Sigmoid colon (tissue), 7 donors: ENCODE data around the gene BHLHE23. TPM values are rescaled to one million over a fixed set of nuclear protein-coding genes. Genes with fewer than 3 reads are reported as not detected.

Experiments used
- DNase-seq: peaks from one replicate; pipeline ENCODE4 v3.0.0-alpha.2; 2019
- H3K27ac ChIP-seq, 4 donors: fragments of 200-600 bp; sonication (generic); one replicate each; pipeline ENCODE4 v1.5.1; 2016 to 2019; ENCODE audit warnings: mild to moderate bottlenecking in 1 of 4
- H3K27me3 ChIP-seq, 3 donors: fragments of 200-600 bp; sonication (generic); one replicate each; pipeline ENCODE4 v1.5.1; 2019; ENCODE audit warnings: mild to moderate bottlenecking in 1 of 3
- H3K36me3 ChIP-seq, 4 donors: fragments of 200-600 bp; sonication (generic); one replicate each; pipeline ENCODE4 v1.5.1; 2016 to 2019
- H3K4me1 ChIP-seq, 4 donors: fragments of 200-600 bp; sonication (generic); one replicate each; pipeline ENCODE4 v1.5.1; 2017 to 2019
- H3K4me3 ChIP-seq, 4 donors: fragments of 200-600 bp; sonication (generic); one replicate each; pipeline ENCODE4 v1.5.1; 2017 to 2019; ENCODE audit warnings: mild to moderate bottlenecking in 2 of 4, moderate library complexity in 1 of 4
- H3K9me3 ChIP-seq, 4 donors: fragments of 200-600 bp in 3 of 4; sonication (generic) in 3 of 4; one replicate each; pipeline versions ENCODE4 v1.5.1 to v1.6.1; 2013 to 2019
- CTCF ChIP-seq, 4 experiments: fragments of 450-650 bp in 3 of 4; fragments of 200-600 bp in 1 of 4; IDR thresholded peaks; one replicate each; pipeline ENCODE4 v1.5.1; 2016 to 2019; ENCODE audit warnings: antibody characterized with exemption in 4 of 4, mild to moderate bottlenecking in 3 of 4, moderate library complexity in 2 of 4
- EP300 ChIP-seq, 4 donors: sonication (generic); formaldehyde crosslinking; IDR thresholded peaks; one replicate each; pipeline ENCODE4 v1.6.1; 2017; ENCODE audit warnings: antibody characterized with exemption in 4 of 4
- POLR2A ChIP-seq, 2 donors: fragments of 450-650 bp; IDR thresholded peaks; one replicate each; pipeline ENCODE4 v1.6.1; 2016; ENCODE audit warnings: antibody characterized with exemption in 2 of 2, mild to moderate bottlenecking in 2 of 2, moderate library complexity in 2 of 2
- POLR2AphosphoS5 ChIP-seq, 4 donors: sonication (generic); formaldehyde crosslinking; IDR thresholded peaks; one replicate each; pipeline ENCODE4 v1.6.1; 2017; ENCODE audit warnings: antibody characterized with exemption in 4 of 4
- WGBS, 2 donors: extraction: QIAGEN DNeasy Blood & Tissue Kit; methylation state at CpG; one replicate each; pipeline ENCODE4 v1.1.7; 2013; 5-methylcytosine and 5-hydroxymethylcytosine counted together
- intact Hi-C: fragments of 100-400 bp; cut with DNase I; formaldehyde crosslinking; loops from one replicate; pipeline ENCODE4 v1.15.1; 2023
- polyA plus RNA-seq, 3 donors: library from polyadenylated mRNA; stranded (reverse); fragments of 200-250 nt; gene quantifications; one replicate each; pipeline ENCODE4 v1.2.3, GENCODE V29; 2013
- total RNA-seq, 4 donors: library from RNA; depleted of rRNA; stranded (reverse); fragments of >200 nt; gene quantifications; one replicate each; pipeline ENCODE4 v1.1.0, GENCODE V29; 2016
- donor health status: healthy with polysubstance abuse.
- donor health status: Bipolar disorder and iron deficiency.
- donor health status: healthy.

Gene BHLHE23
- total and polyA plus RNA-seq, 7 donors, result not detected

GRCh38 chr20:62984666-62985443, 21.9 kb downstream of the BHLHE23 start:
- intact Hi-C loops, result no loop called here
- WGBS, 2 donors, result 75 to 80% methylated on average over 18 of the region's 18 CpGs

GRCh38 chr20:62983210-62983609, 23.6 kb downstream of the BHLHE23 start:
- Histone ChIP-seq H3K4me3 (no peak overlapping the region), H3K4me1 (peaks cover 0 to 5% (median 0%) of the 10 kb centered on the region in 4 donors), H3K27ac (no peak overlapping the region), H3K36me3 (no peaks in the 10 kb centered on the region), H3K27me3 (peaks cover 11 to 88% (median 52%) of the 10 kb centered on the region in 3 donors), H3K9me3 (no peaks in the 10 kb centered on the region)
- TF ChIP-seq POLR2AphosphoS5 (IDR thresholded peaks at IDR 0.05) (no peak), CTCF (IDR thresholded peaks at IDR 0.05) (no peak), EP300 (IDR thresholded peaks at IDR 0.05) (no peak), POLR2A (IDR thresholded peaks at IDR 0.05) (no peak)
- intact Hi-C loops, result no loop called here
- 65 to 84% methylated on average over 6 of the region's 6 CpGs for WGBS, 2 donors
- no peak for DNase-seq

More at GRCh38 chr20:62984666-62985443, 21.9 kb downstream of the BHLHE23 start:
- no peak overlapping the region for H3K27ac ChIP-seq
- TF ChIP-seq CTCF (IDR thresholded peaks at IDR 0.05), result no peak
- TF ChIP-seq POLR2A (IDR thresholded peaks at IDR 0.05), result no peak
- TF ChIP-seq POLR2AphosphoS5 (IDR thresholded peaks at IDR 0.05), result no peak
- TF ChIP-seq EP300 (IDR thresholded peaks at IDR 0.05), result no peak
- no peak overlapping the region for H3K4me3 ChIP-seq
- H3K36me3 ChIP-seq, result no peaks in the 10 kb centered on the region
- no peak for DNase-seq
- H3K9me3 ChIP-seq, result no peaks in the 10 kb centered on the region
- H3K27me3 ChIP-seq, result peaks cover 11 to 81% (median 43%) of the 10 kb centered on the region in 3 donors
- peaks cover 0 to 5% (median 0%) of the 10 kb centered on the region in 4 donors for H3K4me1 ChIP-seq

- WGBS, 2 donors, result 58 to 62% methylated on average over 21 of the region's 21 CpGs
Observed at GRCh38 chr20:62982124-62983075, 24.4 kb downstream of the BHLHE23 start.

GRCh38 chr20:62980970-62981369, 25.8 kb downstream of the BHLHE23 start:
- WGBS, 2 donors, result 22 to 41% methylated on average over 27 to 28 of the region's 28 CpGs
- Histone ChIP-seq H3K27ac (no peak overlapping the region), H3K4me3 (no peak overlapping the region), H3K36me3 (no peaks in the 10 kb centered on the region), H3K4me1 (peaks cover 0 to 5% (median 0%) of the 10 kb centered on the region in 4 donors), H3K27me3 (peaks cover 19 to 95% (median 72%) of the 10 kb centered on the region in 3 donors), H3K9me3 (no peaks in the 10 kb centered on the region)
- DNase-seq, result no peak
- no peak for TF ChIP-seq POLR2A (IDR thresholded peaks at IDR 0.05)
- TF ChIP-seq EP300 (IDR thresholded peaks at IDR 0.05), result no peak
- no peak for TF ChIP-seq CTCF (IDR thresholded peaks at IDR 0.05)
- no peak for TF ChIP-seq POLR2AphosphoS5 (IDR thresholded peaks at IDR 0.05)
- intact Hi-C loops, result no loop called here

More at GRCh38 chr20:62982124-62983075, 24.4 kb downstream of the BHLHE23 start:
- intact Hi-C loops, result no loop called here
- Histone ChIP-seq H3K9me3 (no peaks in the 10 kb centered on the region), H3K27ac (no peak overlapping the region), H3K4me3 (no peak overlapping the region), H3K4me1 (peaks cover 0 to 5% (median 0%) of the 10 kb centered on the region in 4 donors), H3K27me3 (peaks cover 11 to 94% (median 60%) of the 10 kb centered on the region in 3 donors), H3K36me3 (no peaks in the 10 kb centered on the region)
- no peak for TF ChIP-seq EP300 (IDR thresholded peaks at IDR 0.05)
- no peak for TF ChIP-seq CTCF (IDR thresholded peaks at IDR 0.05)
- no peak for TF ChIP-seq POLR2A (IDR thresholded peaks at IDR 0.05)
- no peak for TF ChIP-seq POLR2AphosphoS5 (IDR thresholded peaks at IDR 0.05)
- DNase-seq, result no peak
